Astrocyte (in vitro differentiated cells and primary cell): ENCODE results near the gene DLGAP3.

Experiments
- EZH2 ChIP-seq: IDR thresholded peaks from 2 replicates; pipeline ENCODE4 v1.6.1; 2012; ENCODE audit warnings: mild to moderate bottlenecking, low read length, inconsistent platforms; ENCODE audit not compliant: insufficient read depth
- TF ChIP-seq, protein P1 (sequence below): IDR thresholded peaks from 2 replicates; pipeline ENCODE4 v1.5.1; 2011; ENCODE audit warnings: low read depth, mild to moderate bottlenecking, inconsistent platforms, low read length, moderate library complexity; ENCODE audit not compliant: insufficient read depth

- TF ChIP-seq, protein P1, sequence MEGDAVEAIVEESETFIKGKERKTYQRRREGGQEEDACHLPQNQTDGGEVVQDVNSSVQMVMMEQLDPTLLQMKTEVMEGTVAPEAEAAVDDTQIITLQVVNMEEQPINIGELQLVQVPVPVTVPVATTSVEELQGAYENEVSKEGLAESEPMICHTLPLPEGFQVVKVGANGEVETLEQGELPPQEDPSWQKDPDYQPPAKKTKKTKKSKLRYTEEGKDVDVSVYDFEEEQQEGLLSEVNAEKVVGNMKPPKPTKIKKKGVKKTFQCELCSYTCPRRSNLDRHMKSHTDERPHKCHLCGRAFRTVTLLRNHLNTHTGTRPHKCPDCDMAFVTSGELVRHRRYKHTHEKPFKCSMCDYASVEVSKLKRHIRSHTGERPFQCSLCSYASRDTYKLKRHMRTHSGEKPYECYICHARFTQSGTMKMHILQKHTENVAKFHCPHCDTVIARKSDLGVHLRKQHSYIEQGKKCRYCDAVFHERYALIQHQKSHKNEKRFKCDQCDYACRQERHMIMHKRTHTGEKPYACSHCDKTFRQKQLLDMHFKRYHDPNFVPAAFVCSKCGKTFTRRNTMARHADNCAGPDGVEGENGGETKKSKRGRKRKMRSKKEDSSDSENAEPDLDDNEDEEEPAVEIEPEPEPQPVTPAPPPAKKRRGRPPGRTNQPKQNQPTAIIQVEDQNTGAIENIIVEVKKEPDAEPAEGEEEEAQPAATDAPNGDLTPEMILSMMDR = no peak
- no peak for TF ChIP-seq EZH2
Observed at GRCh38 chr1:34840426-34840825, 89.0 kb downstream of the DLGAP3 start.
